ENCODE results near the gene PLXNA2.

DNA sequence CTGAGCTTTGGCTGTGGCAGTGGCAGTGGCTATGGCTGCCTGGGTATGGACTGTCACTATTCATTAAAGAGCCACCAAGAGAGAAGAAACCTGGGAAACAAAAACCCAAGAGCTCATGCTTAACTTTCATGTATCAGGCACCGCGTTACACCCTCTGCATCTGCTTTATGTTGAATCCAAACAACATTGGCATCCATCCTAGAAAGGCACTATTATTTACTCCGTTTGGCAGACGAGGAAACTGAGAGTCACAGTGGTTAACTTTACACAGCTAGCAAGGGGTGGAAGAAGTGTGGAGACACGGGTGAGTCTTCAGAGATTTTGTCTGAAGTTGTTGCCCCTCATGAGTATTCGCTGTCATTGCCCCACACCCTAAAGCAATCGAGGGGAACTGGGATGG, 63.8 kb downstream of the PLXNA2 start:
- no peak for TF ChIP-seq BHLHE40 (IDR thresholded peaks at IDR 0.05; ENCODE audit: low read depth, low read length)
- TF ChIP-seq, protein P1, sequence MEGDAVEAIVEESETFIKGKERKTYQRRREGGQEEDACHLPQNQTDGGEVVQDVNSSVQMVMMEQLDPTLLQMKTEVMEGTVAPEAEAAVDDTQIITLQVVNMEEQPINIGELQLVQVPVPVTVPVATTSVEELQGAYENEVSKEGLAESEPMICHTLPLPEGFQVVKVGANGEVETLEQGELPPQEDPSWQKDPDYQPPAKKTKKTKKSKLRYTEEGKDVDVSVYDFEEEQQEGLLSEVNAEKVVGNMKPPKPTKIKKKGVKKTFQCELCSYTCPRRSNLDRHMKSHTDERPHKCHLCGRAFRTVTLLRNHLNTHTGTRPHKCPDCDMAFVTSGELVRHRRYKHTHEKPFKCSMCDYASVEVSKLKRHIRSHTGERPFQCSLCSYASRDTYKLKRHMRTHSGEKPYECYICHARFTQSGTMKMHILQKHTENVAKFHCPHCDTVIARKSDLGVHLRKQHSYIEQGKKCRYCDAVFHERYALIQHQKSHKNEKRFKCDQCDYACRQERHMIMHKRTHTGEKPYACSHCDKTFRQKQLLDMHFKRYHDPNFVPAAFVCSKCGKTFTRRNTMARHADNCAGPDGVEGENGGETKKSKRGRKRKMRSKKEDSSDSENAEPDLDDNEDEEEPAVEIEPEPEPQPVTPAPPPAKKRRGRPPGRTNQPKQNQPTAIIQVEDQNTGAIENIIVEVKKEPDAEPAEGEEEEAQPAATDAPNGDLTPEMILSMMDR (IDR thresholded peaks at IDR 0.05), result no peak
- no peak for TF ChIP-seq JUN (IDR thresholded peaks at IDR 0.05)
- TF ChIP-seq, protein P2, sequence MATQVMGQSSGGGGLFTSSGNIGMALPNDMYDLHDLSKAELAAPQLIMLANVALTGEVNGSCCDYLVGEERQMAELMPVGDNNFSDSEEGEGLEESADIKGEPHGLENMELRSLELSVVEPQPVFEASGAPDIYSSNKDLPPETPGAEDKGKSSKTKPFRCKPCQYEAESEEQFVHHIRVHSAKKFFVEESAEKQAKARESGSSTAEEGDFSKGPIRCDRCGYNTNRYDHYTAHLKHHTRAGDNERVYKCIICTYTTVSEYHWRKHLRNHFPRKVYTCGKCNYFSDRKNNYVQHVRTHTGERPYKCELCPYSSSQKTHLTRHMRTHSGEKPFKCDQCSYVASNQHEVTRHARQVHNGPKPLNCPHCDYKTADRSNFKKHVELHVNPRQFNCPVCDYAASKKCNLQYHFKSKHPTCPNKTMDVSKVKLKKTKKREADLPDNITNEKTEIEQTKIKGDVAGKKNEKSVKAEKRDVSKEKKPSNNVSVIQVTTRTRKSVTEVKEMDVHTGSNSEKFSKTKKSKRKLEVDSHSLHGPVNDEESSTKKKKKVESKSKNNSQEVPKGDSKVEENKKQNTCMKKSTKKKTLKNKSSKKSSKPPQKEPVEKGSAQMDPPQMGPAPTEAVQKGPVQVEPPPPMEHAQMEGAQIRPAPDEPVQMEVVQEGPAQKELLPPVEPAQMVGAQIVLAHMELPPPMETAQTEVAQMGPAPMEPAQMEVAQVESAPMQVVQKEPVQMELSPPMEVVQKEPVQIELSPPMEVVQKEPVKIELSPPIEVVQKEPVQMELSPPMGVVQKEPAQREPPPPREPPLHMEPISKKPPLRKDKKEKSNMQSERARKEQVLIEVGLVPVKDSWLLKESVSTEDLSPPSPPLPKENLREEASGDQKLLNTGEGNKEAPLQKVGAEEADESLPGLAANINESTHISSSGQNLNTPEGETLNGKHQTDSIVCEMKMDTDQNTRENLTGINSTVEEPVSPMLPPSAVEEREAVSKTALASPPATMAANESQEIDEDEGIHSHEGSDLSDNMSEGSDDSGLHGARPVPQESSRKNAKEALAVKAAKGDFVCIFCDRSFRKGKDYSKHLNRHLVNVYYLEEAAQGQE (IDR thresholded peaks at IDR 0.05), result no peak
- TF ChIP-seq MAFK (IDR thresholded peaks at IDR 0.05; ENCODE audit: partially characterized antibody), result no peak
- TF ChIP-seq PHF8 (IDR thresholded peaks at IDR 0.05; ENCODE audit: borderline replicate concordance, low read depth), result no peak
- no peak for TF ChIP-seq CEBPB (IDR thresholded peaks at IDR 0.05)
- no peak for TF ChIP-seq POLR2A (IDR thresholded peaks at IDR 0.05; ENCODE audit: low read length)
- TF ChIP-seq, protein P3, sequence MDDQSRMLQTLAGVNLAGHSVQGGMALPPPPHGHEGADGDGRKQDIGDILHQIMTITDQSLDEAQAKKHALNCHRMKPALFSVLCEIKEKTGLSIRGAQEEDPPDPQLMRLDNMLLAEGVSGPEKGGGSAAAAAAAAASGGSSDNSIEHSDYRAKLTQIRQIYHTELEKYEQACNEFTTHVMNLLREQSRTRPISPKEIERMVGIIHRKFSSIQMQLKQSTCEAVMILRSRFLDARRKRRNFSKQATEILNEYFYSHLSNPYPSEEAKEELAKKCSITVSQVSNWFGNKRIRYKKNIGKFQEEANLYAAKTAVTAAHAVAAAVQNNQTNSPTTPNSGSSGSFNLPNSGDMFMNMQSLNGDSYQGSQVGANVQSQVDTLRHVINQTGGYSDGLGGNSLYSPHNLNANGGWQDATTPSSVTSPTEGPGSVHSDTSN (IDR thresholded peaks at IDR 0.05), result no peak
- no peak for TF ChIP-seq NPAS2 (CRISPR knock-in tag; IDR thresholded peaks at IDR 0.05; ENCODE audit: borderline replicate concordance)
- TF ChIP-seq, protein P4, sequence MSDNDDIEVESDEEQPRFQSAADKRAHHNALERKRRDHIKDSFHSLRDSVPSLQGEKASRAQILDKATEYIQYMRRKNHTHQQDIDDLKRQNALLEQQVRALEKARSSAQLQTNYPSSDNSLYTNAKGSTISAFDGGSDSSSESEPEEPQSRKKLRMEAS (IDR thresholded peaks at IDR 0.05), result no peak
- TF ChIP-seq EP300 (IDR thresholded peaks at IDR 0.05), result no peak
- no peak for TF ChIP-seq EHF (CRISPR knock-in tag; IDR thresholded peaks at IDR 0.05)
- TF ChIP-seq, protein P5, sequence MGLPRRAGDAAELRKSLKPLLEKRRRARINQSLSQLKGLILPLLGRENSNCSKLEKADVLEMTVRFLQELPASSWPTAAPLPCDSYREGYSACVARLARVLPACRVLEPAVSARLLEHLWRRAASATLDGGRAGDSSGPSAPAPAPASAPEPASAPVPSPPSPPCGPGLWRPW (IDR thresholded peaks at IDR 0.05), result no peak
